GM12891 (cell line): ENCODE results near the gene EOLA2.

Experiments used
- PAX5 ChIP-seq: IDR thresholded peaks from 2 replicates; pipeline ENCODE4 v1.6.1; 2011; ENCODE audit warnings: low read length, moderate library complexity, mild to moderate bottlenecking; ENCODE audit not compliant: insufficient read depth, severe bottlenecking
- POLR2A ChIP-seq: IDR thresholded peaks from 2 replicates; pipeline ENCODE4 v1.6.1; 2011; ENCODE audit warnings: low read depth, low read length, control low read depth
- TAF1 ChIP-seq: IDR thresholded peaks from 2 replicates; pipeline ENCODE4 v1.6.1; 2011; ENCODE audit warnings: low read depth, low read length, control low read depth

DNA sequence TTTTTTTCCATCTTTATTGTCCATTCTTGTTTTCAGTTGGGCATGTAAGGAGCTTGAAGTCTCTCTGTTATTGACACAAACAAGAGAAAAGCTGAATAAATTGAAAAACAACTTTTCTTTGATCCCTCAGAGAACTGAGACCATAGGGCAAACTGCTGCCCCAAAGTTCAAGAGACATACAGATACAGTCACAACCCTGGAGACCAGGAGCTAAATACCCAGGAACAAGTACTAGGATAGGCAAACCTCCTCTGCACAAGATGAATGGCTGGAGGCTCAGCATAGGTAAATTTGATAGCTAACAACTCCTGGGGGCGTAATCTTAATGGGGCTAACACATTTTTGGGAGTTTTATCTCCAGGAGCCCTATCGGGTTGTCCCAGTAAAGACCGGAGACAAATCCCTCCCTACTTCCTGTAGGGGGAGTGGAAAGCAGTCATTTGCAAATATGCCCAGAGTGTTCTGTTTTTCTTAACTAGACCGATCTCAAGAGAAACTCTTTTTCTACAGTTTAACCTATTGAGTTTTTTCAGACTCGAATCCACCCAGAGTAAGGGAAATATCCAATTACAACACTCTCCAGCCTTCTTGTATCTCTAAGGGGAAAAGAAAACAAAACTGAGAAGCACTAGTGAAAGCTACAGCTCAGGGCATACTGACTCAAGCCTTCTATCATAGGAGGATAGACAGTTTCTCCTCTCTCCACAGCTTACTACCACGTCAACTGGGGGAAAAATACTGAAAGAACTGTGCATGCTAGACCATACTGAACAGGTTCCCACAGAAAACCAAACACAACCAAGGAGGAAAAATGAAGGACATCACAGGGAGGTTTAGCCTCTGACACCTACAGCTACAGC lies 34.2 kb downstream of the EOLA2 start:
- no peak for TF ChIP-seq POLR2A
- no peak for TF ChIP-seq TAF1
- no peak for TF ChIP-seq PAX5
